ENCODE measurements around the gene TMEM255A. TPM values are rescaled to one million over a fixed set of nuclear protein-coding genes. Genes with fewer than 3 reads are reported as not detected.

The TMEM255A gene
- total RNA-seq, 5 donors from 2014 or later (not counting 1 experiment from before 2014, with no cell fraction given), result 0.13 to 0.14 TPM; not detected in 3

DNA sequence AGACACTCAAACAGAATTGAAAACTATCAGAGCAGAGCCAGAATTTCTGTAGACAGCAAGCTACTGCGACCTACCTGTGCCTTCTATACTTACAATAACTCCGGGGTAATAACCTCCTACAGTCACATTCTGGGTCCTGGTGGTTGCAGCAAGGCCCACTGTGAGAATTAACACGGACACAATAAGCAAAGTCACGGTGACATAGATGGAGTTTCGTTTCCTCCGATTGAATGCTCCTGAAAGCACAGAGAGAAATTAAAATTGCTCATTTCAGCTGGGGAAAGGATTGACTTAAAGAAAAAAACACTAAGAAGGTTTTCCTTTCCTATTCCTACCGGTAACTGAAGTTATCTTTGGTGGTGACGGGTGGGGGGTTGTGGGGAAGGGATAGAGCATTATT is 7.0 kb downstream of the TMEM255A start:
- peaks cover 15 to 30% (median 22%) of the 10 kb centered on the region in 3 donors for H3K4me1 Mint-ChIP-seq
- peaks cover 7 to 34% of the 10 kb centered on the region in 2 donors for H3K27me3 Mint-ChIP-seq
- ATAC-seq (replicated peaks in 1 of 4), result no peak

GRCh38 chrX:120302434-120302833 is 8.8 kb downstream of the TMEM255A start:
- DNase-seq (peak in 31 of 35 experiments; percentile 10 to 70 (median 36)), ATAC-seq (replicated peaks in 1 of 4) (peak; percentile 82 to 100 (median 90))
- H3K27ac ChIP-seq (ENCODE audit: low read length), result peak overlapping the region; percentile 57
- H3K4me3 ChIP-seq (ENCODE audit: control insufficient read depth in 1 of 2, extremely low read depth in 1 of 2, low read length in 1 of 2), result no peak overlapping the region
- no peaks in the 10 kb centered on the region for H3K27me3 ChIP-seq (replicated peaks in 1 of 2; ENCODE audit: control insufficient read depth in 2 of 2, extremely low read depth in 1 of 2, insufficient read depth in 2 of 2, low read length in 1 of 2)
- H3K4me1 ChIP-seq (ENCODE audit: control insufficient read depth in 1 of 2, extremely low read depth in 1 of 2, insufficient read depth in 2 of 2, low read length in 2 of 2), result peaks cover 3 to 19% of the 10 kb centered on the region in 2 experiments
- Mint-ChIP-seq H3K4me1 (peaks cover 13 to 24% (median 18%) of the 10 kb centered on the region in 3 donors), H3K36me3 (no peaks in the 10 kb centered on the region), H3K4me3 (peak overlapping the region in 2 of 3 donors; percentile 38 to 52), H3K27me3 (peaks cover 0 to 23% of the 10 kb centered on the region in 2 donors), H3K9me3 (no peaks in the 10 kb centered on the region), H3K27ac (peak overlapping the region; percentile 56 to 70)
- CTCF ChIA-PET, result interaction anchor here in 1 of 2 donors (1.5 kb wide), 1 partner anchor 52 kb away, joined by 4 read pairs; the partner anchor contains the start of gene ZBTB33
- WGBS (ENCODE audit: insufficient coverage), result 0% methylated on average over 4 of the region's 4 CpGs
- H3K9me3 ChIP-seq, result no peaks in the 10 kb centered on the region
- no peaks in the 10 kb centered on the region for H3K36me3 ChIP-seq (ENCODE audit: control insufficient read depth in 2 of 2, extremely low read depth in 1 of 2, insufficient read depth in 1 of 2, low read length in 1 of 2)
- POLR2A ChIA-PET, result no interaction called here

More for the DNA sequence above, 7.0 kb downstream of the TMEM255A start:
- H3K4me3 Mint-ChIP-seq, result no peak overlapping the region
- no peak overlapping the region for H3K27ac Mint-ChIP-seq
- Histone ChIP-seq H3K4me3 (ENCODE audit: control insufficient read depth in 1 of 2, extremely low read depth in 1 of 2, low read length in 1 of 2) (no peak overlapping the region), H3K27ac (ENCODE audit: low read length) (no peak overlapping the region), H3K4me1 (ENCODE audit: control insufficient read depth in 1 of 2, extremely low read depth in 1 of 2, insufficient read depth in 2 of 2, low read length in 2 of 2) (peaks cover 3 to 31% of the 10 kb centered on the region in 2 experiments), H3K36me3 (ENCODE audit: control insufficient read depth in 2 of 2, extremely low read depth in 1 of 2, insufficient read depth in 1 of 2, low read length in 1 of 2) (no peaks in the 10 kb centered on the region), H3K9me3 (no peaks in the 10 kb centered on the region), H3K27me3 (replicated peaks in 1 of 2; ENCODE audit: control insufficient read depth in 2 of 2, extremely low read depth in 1 of 2, insufficient read depth in 2 of 2, low read length in 1 of 2) (peaks cover 2 to 6% of the 10 kb centered on the region in 2 experiments)
- DNase-seq, result no peak
- ChIA-PET CTCF (no interaction called here), POLR2A (interaction anchor here in 1 of 2 donors (0.7 kb wide), 1 partner anchor 1029 kb away, joined by 5 read pairs; no protein-coding TSS in a partner anchor)
- no CpG with 5 or more reads among the region's 8 CpGs for WGBS (ENCODE audit: insufficient coverage)
- no peaks in the 10 kb centered on the region for H3K9me3 Mint-ChIP-seq
- H3K36me3 Mint-ChIP-seq, result no peaks in the 10 kb centered on the region

DNA sequence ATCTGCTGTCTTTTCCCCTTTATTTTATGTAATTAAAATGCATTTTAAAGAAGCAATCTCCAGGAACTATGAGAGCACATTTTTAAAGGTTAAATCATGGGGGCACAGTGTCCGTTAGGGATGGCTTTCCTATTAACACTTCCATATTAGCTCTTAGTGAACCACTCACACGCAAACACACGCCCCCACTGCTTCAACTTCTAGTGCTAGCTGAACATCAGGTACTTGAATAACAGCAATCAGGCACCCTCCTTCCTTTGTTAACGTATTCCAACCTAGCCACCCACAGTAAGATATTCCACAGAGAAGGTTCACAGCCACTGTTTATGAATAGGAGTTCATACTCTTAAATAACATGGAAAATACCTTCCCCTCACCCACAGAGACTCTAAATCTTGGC is 9.3 kb downstream of the TMEM255A start:
- CTCF ChIA-PET, result interaction anchor here in 1 of 2 donors (1.5 kb wide), 1 partner anchor 51 kb away, joined by 4 read pairs; the partner anchor contains the start of gene ZBTB33
- Mint-ChIP-seq H3K4me1 (peaks cover 13 to 21% (median 17%) of the 10 kb centered on the region in 3 donors), H3K27me3 (peaks cover 0 to 20% of the 10 kb centered on the region in 2 donors), H3K36me3 (no peaks in the 10 kb centered on the region), H3K4me3 (peak overlapping the region in 2 of 3 donors; percentile 38 to 52), H3K27ac (peak overlapping the region; percentile 34 to 56), H3K9me3 (no peaks in the 10 kb centered on the region)
- Histone ChIP-seq H3K27ac (ENCODE audit: low read length) (peak overlapping the region; percentile 49), H3K9me3 (no peaks in the 10 kb centered on the region), H3K4me3 (ENCODE audit: control insufficient read depth in 1 of 2, extremely low read depth in 1 of 2, low read length in 1 of 2) (no peak overlapping the region), H3K27me3 (replicated peaks in 1 of 2; ENCODE audit: control insufficient read depth in 2 of 2, extremely low read depth in 1 of 2, insufficient read depth in 2 of 2, low read length in 1 of 2) (no peaks in the 10 kb centered on the region), H3K36me3 (ENCODE audit: control insufficient read depth in 2 of 2, extremely low read depth in 1 of 2, insufficient read depth in 1 of 2, low read length in 1 of 2) (no peaks in the 10 kb centered on the region), H3K4me1 (ENCODE audit: control insufficient read depth in 1 of 2, extremely low read depth in 1 of 2, insufficient read depth in 2 of 2, low read length in 2 of 2) (peaks cover 3 to 19% of the 10 kb centered on the region in 2 experiments)
- POLR2A ChIA-PET, result no interaction called here
- DNase-seq (no peak), ATAC-seq (replicated peaks in 1 of 4) (no peak)
- no CpG with 5 or more reads among the region's 4 CpGs for WGBS (ENCODE audit: insufficient coverage)

DNA sequence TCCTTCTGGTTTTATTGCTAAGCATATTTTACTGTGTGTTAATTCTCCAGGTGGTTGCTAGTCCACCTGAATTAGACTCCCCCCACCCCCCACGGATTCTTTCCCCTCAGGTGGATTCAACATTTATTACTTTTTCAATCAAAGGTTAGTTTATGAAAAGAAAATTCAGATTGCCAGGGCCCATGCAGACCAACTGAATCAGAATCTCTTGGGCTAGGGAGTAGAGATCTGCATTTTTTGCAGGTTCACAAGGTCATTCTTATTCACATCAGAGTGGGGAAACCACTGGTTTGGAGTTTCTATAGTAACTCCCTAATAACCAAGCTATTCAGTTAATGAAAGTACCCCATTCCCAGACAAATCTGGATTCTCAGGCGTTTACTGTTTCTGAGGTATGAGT is 9.8 kb downstream of the TMEM255A start:
- Histone ChIP-seq H3K4me3 (ENCODE audit: control insufficient read depth in 1 of 2, extremely low read depth in 1 of 2, low read length in 1 of 2) (no peak overlapping the region), H3K27ac (ENCODE audit: low read length) (peak overlapping the region; percentile 49), H3K27me3 (replicated peaks in 1 of 2; ENCODE audit: control insufficient read depth in 2 of 2, extremely low read depth in 1 of 2, insufficient read depth in 2 of 2, low read length in 1 of 2) (no peaks in the 10 kb centered on the region), H3K9me3 (no peaks in the 10 kb centered on the region), H3K36me3 (ENCODE audit: control insufficient read depth in 2 of 2, extremely low read depth in 1 of 2, insufficient read depth in 1 of 2, low read length in 1 of 2) (no peaks in the 10 kb centered on the region), H3K4me1 (ENCODE audit: control insufficient read depth in 1 of 2, extremely low read depth in 1 of 2, insufficient read depth in 2 of 2, low read length in 2 of 2) (peaks cover 3 to 19% of the 10 kb centered on the region in 2 experiments)
- ChIA-PET CTCF (no interaction called here), POLR2A (no interaction called here)
- no peaks in the 10 kb centered on the region for H3K36me3 Mint-ChIP-seq
- no peak overlapping the region for H3K27ac Mint-ChIP-seq
- DNase-seq (no peak), ATAC-seq (replicated peaks in 1 of 4) (no peak)
- H3K4me3 Mint-ChIP-seq, result no peak overlapping the region
- H3K4me1 Mint-ChIP-seq, result peaks cover 13 to 17% (median 16%) of the 10 kb centered on the region in 3 donors
- H3K9me3 Mint-ChIP-seq, result no peaks in the 10 kb centered on the region
- WGBS (ENCODE audit: insufficient coverage), result no CpG with 5 or more reads among the region's 2 CpGs
- peaks cover 0 to 15% of the 10 kb centered on the region in 2 donors for H3K27me3 Mint-ChIP-seq

GRCh38 chrX:120299928-120300327 is 11.3 kb downstream of the TMEM255A start:
- DNase-seq, result no peak
- H3K4me1 ChIP-seq (ENCODE audit: control insufficient read depth in 1 of 2, extremely low read depth in 1 of 2, insufficient read depth in 2 of 2, low read length in 2 of 2), result peaks cover 7 to 16% of the 10 kb centered on the region in 2 experiments
- H3K4me3 Mint-ChIP-seq, result no peak overlapping the region
- no peaks in the 10 kb centered on the region for H3K36me3 ChIP-seq (ENCODE audit: control insufficient read depth in 2 of 2, extremely low read depth in 1 of 2, insufficient read depth in 1 of 2, low read length in 1 of 2)
- no CpG with 5 or more reads among the region's 2 CpGs for WGBS (ENCODE audit: insufficient coverage)
- H3K27ac Mint-ChIP-seq, result no peak overlapping the region
- ATAC-seq (replicated peaks in 1 of 4), result no peak
- ChIA-PET CTCF (interaction anchor here in 1 of 2 donors (1.3 kb wide), 1 partner anchor 10 kb away, joined by 4 read pairs; no protein-coding TSS in a partner anchor), POLR2A (interaction anchor here in 1 of 2 donors (0.5 to 0.8 kb wide), 2 partner anchors 49 to 262 kb away, joined by 3 to 7 read pairs; partner anchors contain the start of gene ZBTB33)
- no peaks in the 10 kb centered on the region for H3K9me3 Mint-ChIP-seq
- peaks cover 18 to 24% (median 19%) of the 10 kb centered on the region in 3 donors for H3K4me1 Mint-ChIP-seq
- H3K36me3 Mint-ChIP-seq, result no peaks in the 10 kb centered on the region
- H3K27ac ChIP-seq (ENCODE audit: low read length), result no peak overlapping the region
- H3K27me3 Mint-ChIP-seq, result peaks cover 0 to 14% of the 10 kb centered on the region in 2 donors
- no peaks in the 10 kb centered on the region for H3K27me3 ChIP-seq (replicated peaks in 1 of 2; ENCODE audit: control insufficient read depth in 2 of 2, extremely low read depth in 1 of 2, insufficient read depth in 2 of 2, low read length in 1 of 2)
- no peaks in the 10 kb centered on the region for H3K9me3 ChIP-seq
- no peak overlapping the region for H3K4me3 ChIP-seq (ENCODE audit: control insufficient read depth in 1 of 2, extremely low read depth in 1 of 2, low read length in 1 of 2)

DNA sequence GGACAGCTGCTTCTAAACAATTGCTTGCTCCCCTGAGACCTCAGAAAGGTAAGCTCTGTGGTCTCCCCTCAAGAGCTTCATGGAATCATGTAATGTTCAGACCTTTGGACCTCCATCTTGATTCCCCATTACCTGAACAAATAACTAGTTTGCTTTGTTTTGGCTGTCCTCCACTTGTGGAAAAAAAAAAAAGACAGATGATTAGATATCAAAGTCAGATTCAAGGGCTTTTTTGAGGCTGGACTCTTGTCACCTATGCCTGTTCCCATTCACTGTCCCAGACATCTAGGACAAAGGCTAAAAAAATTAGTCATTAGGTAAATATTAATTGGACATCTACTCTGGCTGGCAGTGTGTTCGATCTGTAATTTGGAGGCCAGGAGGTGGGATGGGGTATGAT is 13.3 kb downstream of the TMEM255A start:
- Histone ChIP-seq H3K36me3 (ENCODE audit: control insufficient read depth in 2 of 2, extremely low read depth in 1 of 2, insufficient read depth in 1 of 2, low read length in 1 of 2) (no peaks in the 10 kb centered on the region), H3K4me3 (ENCODE audit: control insufficient read depth in 1 of 2, extremely low read depth in 1 of 2, low read length in 1 of 2) (no peak overlapping the region), H3K27me3 (replicated peaks in 1 of 2; ENCODE audit: control insufficient read depth in 2 of 2, extremely low read depth in 1 of 2, insufficient read depth in 2 of 2, low read length in 1 of 2) (no peaks in the 10 kb centered on the region), H3K27ac (ENCODE audit: low read length) (no peak overlapping the region), H3K9me3 (no peaks in the 10 kb centered on the region), H3K4me1 (ENCODE audit: control insufficient read depth in 1 of 2, extremely low read depth in 1 of 2, insufficient read depth in 2 of 2, low read length in 2 of 2) (peaks cover 7 to 14% of the 10 kb centered on the region in 2 experiments)
- no CpG with 5 or more reads among the region's 1 CpG for WGBS (ENCODE audit: insufficient coverage)
- H3K27me3 Mint-ChIP-seq, result peaks cover 0 to 14% of the 10 kb centered on the region in 2 donors
- H3K27ac Mint-ChIP-seq, result no peak overlapping the region
- ATAC-seq (replicated peaks in 1 of 4), result no peak
- ChIA-PET CTCF (no interaction called here), POLR2A (no interaction called here)
- peaks cover 20 to 25% (median 24%) of the 10 kb centered on the region in 3 donors for H3K4me1 Mint-ChIP-seq
- H3K36me3 Mint-ChIP-seq, result no peaks in the 10 kb centered on the region
- no peak overlapping the region for H3K4me3 Mint-ChIP-seq
- H3K9me3 Mint-ChIP-seq, result no peaks in the 10 kb centered on the region
- no peak for DNase-seq
